ENCODE results near the gene CABP7.

CABP7 gene

DNA sequence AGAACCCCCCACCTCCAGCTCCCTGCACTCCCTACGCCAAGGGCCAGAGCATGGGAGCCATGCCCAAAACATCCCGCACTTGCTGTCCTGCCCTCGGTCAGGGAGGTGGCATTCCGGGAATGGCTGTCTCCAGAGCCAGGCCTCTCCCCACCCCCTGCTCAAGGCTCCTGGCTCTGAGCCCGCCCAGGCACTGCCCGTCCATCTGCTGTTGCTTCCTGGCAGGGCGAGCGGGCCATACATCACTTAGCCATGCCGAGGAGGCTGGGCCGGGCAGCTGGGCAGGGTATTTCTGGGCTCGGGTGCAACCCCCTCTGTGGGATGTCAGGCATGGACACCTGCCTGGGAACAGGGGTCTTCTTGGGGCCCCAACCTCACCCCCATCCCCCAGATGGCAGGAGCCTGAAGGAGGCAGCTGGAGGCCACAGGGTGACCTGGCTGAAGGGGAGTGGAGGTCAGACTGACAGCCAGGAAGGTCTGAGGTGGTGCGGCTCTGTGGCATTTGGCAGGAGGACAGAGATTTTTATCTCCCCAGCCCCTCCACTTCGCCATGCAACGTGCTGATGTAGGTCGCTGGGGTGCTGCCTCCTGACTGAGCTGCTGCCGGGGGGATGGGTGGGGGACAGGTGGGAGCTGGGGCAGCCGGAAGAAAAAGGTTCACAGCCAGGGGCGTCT lies 8.7 kb upstream of the CABP7 start:
- H3K4me1 ChIP-seq (ENCODE audit: control insufficient read depth, insufficient read depth, low read length) = peaks cover 4% of the 10 kb centered on the region
- H3K9me3 ChIP-seq (ENCODE audit: control insufficient read depth, low read length) = no peaks in the 10 kb centered on the region
- no peaks in the 10 kb centered on the region for H3K36me3 ChIP-seq (ENCODE audit: control insufficient read depth, insufficient read depth, low read length)
- no peak overlapping the region for H3K4me3 ChIP-seq (ENCODE audit: insufficient read depth, low read depth, low read length)
- peaks cover 3% of the 10 kb centered on the region for H3K27me3 ChIP-seq (ENCODE audit: control insufficient read depth, insufficient read depth, low read length, poor library complexity, severe bottlenecking)
- 89 to 91% methylated on average over 18 of the region's 18 CpGs for WGBS, 2 experiments
- no peak overlapping the region for H3K27ac ChIP-seq (ENCODE audit: insufficient read depth, low read depth, low read length, poor library complexity, severe bottlenecking)

- Histone ChIP-seq H3K4me3 (ENCODE audit: insufficient read depth, low read depth, low read length) (no peak overlapping the region), H3K36me3 (ENCODE audit: control insufficient read depth, insufficient read depth, low read length) (no peaks in the 10 kb centered on the region), H3K9me3 (ENCODE audit: control insufficient read depth, low read length) (no peaks in the 10 kb centered on the region), H3K4me1 (ENCODE audit: control insufficient read depth, insufficient read depth, low read length) (no peaks in the 10 kb centered on the region), H3K27me3 (ENCODE audit: control insufficient read depth, insufficient read depth, low read length, poor library complexity, severe bottlenecking) (peaks cover 9% of the 10 kb centered on the region), H3K27ac (ENCODE audit: insufficient read depth, low read depth, low read length, poor library complexity, severe bottlenecking) (no peak overlapping the region)
- WGBS, 2 experiments = 93 to 94% methylated on average over 2 of the region's 2 CpGs
Observed at GRCh38 chr22:29712119-29712518, 7.7 kb upstream of the CABP7 start.

- no peaks in the 10 kb centered on the region for H3K9me3 ChIP-seq (ENCODE audit: control insufficient read depth, low read length)
- H3K36me3 ChIP-seq (ENCODE audit: control insufficient read depth, insufficient read depth, low read length) = no peaks in the 10 kb centered on the region
- peaks cover 14% of the 10 kb centered on the region for H3K27me3 ChIP-seq (ENCODE audit: control insufficient read depth, insufficient read depth, low read length, poor library complexity, severe bottlenecking)
- no peak overlapping the region for H3K27ac ChIP-seq (ENCODE audit: insufficient read depth, low read depth, low read length, poor library complexity, severe bottlenecking)
- no peaks in the 10 kb centered on the region for H3K4me1 ChIP-seq (ENCODE audit: control insufficient read depth, insufficient read depth, low read length)
- no peak overlapping the region for H3K4me3 ChIP-seq (ENCODE audit: insufficient read depth, low read depth, low read length)
- WGBS, 2 experiments = 79 to 84% methylated on average over 8 of the region's 8 CpGs
Observed at GRCh38 chr22:29713156-29713727, 6.6 kb upstream of the CABP7 start.

GRCh38 chr22:29715240-29715639 lies 4.6 kb upstream of the CABP7 start:
- 69 to 74% methylated on average over 13 of the region's 13 CpGs for WGBS, 2 experiments
- H3K27me3 ChIP-seq (ENCODE audit: control insufficient read depth, insufficient read depth, low read length, poor library complexity, severe bottlenecking) = peaks cover 28% of the 10 kb centered on the region
- H3K4me3 ChIP-seq (ENCODE audit: insufficient read depth, low read depth, low read length) = no peak overlapping the region
- no peaks in the 10 kb centered on the region for H3K4me1 ChIP-seq (ENCODE audit: control insufficient read depth, insufficient read depth, low read length)
- H3K9me3 ChIP-seq (ENCODE audit: control insufficient read depth, low read length) = no peaks in the 10 kb centered on the region
- no peaks in the 10 kb centered on the region for H3K36me3 ChIP-seq (ENCODE audit: control insufficient read depth, insufficient read depth, low read length)
- no peak overlapping the region for H3K27ac ChIP-seq (ENCODE audit: insufficient read depth, low read depth, low read length, poor library complexity, severe bottlenecking)

GRCh38 chr22:29715705-29716104 lies 4.1 kb upstream of the CABP7 start:
- no peaks in the 10 kb centered on the region for H3K36me3 ChIP-seq (ENCODE audit: control insufficient read depth, insufficient read depth, low read length)
- H3K4me1 ChIP-seq (ENCODE audit: control insufficient read depth, insufficient read depth, low read length) = no peaks in the 10 kb centered on the region
- 86% methylated on average over 5 of the region's 5 CpGs for WGBS, 2 experiments
- H3K9me3 ChIP-seq (ENCODE audit: control insufficient read depth, low read length) = no peaks in the 10 kb centered on the region
- peaks cover 33% of the 10 kb centered on the region for H3K27me3 ChIP-seq (ENCODE audit: control insufficient read depth, insufficient read depth, low read length, poor library complexity, severe bottlenecking)
- H3K27ac ChIP-seq (ENCODE audit: insufficient read depth, low read depth, low read length, poor library complexity, severe bottlenecking) = no peak overlapping the region
- no peak overlapping the region for H3K4me3 ChIP-seq (ENCODE audit: insufficient read depth, low read depth, low read length)

DNA sequence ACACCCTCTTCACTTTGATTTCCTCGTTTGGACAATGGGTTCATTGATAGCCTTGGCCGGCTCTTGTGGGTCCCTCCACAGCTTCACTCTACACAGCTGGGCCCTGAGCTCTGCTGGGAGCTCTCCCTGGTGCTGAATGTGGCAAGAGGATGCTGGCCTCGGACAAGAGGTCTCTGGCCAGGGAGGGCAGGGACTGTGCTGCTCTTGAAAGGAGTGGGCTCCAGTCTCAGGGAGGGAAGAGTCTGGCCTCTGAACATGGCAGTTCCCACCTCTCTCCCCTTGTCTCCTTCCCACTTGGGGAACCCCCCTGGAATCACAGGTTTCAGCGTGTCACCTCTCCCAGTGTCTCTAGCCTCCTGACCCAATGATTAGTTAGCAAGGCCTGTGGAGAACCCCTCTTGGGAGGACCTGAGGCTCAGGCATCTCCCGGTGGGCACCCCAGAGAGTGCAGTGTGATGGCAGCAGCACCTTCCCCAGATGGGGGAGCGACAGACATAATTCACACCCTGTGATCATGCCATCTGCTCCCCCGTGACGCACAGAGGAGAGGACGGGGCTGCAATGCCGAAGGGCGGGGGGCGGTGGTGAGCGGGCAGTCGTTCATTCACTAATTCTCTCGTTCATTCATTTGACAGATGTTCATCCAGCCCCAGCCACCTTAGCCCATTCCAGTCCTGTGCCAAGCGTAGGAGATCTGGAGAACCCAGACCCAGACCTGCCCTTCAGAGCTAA lies 2.8 kb upstream of the CABP7 start:
- H3K4me3 ChIP-seq (ENCODE audit: insufficient read depth, low read depth, low read length) = no peak overlapping the region
- H3K9me3 ChIP-seq (ENCODE audit: control insufficient read depth, low read length) = no peaks in the 10 kb centered on the region
- no peak overlapping the region for H3K27ac ChIP-seq (ENCODE audit: insufficient read depth, low read depth, low read length, poor library complexity, severe bottlenecking)
- H3K36me3 ChIP-seq (ENCODE audit: control insufficient read depth, insufficient read depth, low read length) = no peaks in the 10 kb centered on the region
- 70 to 72% methylated on average over 16 of the region's 16 CpGs for WGBS, 2 experiments
- no peaks in the 10 kb centered on the region for H3K4me1 ChIP-seq (ENCODE audit: control insufficient read depth, insufficient read depth, low read length)
- peaks cover 45% of the 10 kb centered on the region for H3K27me3 ChIP-seq (ENCODE audit: control insufficient read depth, insufficient read depth, low read length, poor library complexity, severe bottlenecking)

- peaks cover 51% of the 10 kb centered on the region for H3K27me3 ChIP-seq (ENCODE audit: control insufficient read depth, insufficient read depth, low read length, poor library complexity, severe bottlenecking)
- H3K9me3 ChIP-seq (ENCODE audit: control insufficient read depth, low read length) = no peaks in the 10 kb centered on the region
- WGBS, 2 experiments = 90 to 93% methylated on average over 8 to 11 of the region's 11 CpGs
Observed at GRCh38 chr22:29717789-29718188, 2.0 kb upstream of the CABP7 start.

DNA sequence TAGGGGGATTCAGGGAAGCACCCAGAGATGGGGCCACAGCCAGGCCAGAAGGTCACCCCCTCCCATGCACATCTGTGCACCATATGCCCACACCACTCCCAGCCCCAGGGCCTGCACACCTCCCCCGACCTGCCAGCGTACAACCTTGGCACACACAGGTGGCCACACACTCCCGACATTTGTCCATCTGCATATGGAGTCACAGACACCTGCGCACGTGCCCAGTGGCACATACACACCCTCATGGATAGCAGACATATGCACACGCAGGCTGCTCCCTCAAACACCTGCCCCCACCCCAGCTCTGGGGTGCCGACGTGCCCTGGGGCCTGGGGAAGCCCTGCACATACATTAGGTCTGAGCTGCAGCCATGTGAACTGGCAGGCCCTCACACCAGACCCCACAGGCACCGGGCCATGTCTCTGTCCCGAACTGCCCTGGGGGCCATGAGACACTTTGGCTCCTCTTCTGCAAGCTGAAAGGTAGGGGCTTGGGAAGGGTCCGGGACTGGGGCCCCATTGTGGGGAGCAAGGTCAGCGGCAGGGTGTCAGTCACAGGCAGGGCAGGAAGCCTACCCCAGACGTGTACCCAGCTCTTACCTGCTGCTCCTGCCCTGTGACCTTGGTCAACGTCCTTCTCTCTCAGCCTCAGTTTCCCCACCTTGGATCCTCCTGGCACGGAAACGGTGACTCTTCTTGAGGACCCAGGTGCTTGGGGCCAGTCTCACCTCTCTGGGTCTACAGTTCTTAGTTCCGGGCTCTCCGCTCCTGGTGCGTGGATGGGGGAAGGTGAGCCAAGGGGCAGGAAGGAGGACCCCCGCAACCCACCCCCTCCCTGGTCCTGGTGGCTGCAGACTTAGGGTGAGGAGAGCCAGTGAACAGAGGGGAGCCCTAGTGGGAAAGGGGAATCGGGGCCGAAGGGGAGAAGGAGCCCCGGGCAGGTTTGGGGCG lies 579 bp upstream of the CABP7 start:
- Histone ChIP-seq H3K9me3 (ENCODE audit: control insufficient read depth, low read length) (no peaks in the 10 kb centered on the region), H3K36me3 (ENCODE audit: control insufficient read depth, insufficient read depth, low read length) (no peaks in the 10 kb centered on the region), H3K4me1 (ENCODE audit: control insufficient read depth, insufficient read depth, low read length) (no peaks in the 10 kb centered on the region), H3K27me3 (ENCODE audit: control insufficient read depth, insufficient read depth, low read length, poor library complexity, severe bottlenecking) (peaks cover 51% of the 10 kb centered on the region), H3K4me3 (ENCODE audit: insufficient read depth, low read depth, low read length) (no peak overlapping the region), H3K27ac (ENCODE audit: insufficient read depth, low read depth, low read length, poor library complexity, severe bottlenecking) (no peak overlapping the region)
- 67 to 69% methylated on average over 22 of the region's 24 CpGs for WGBS, 2 experiments

More at GRCh38 chr22:29717789-29718188, 2.0 kb upstream of the CABP7 start:
- Histone ChIP-seq H3K4me3 (ENCODE audit: insufficient read depth, low read depth, low read length) (no peak overlapping the region), H3K4me1 (ENCODE audit: control insufficient read depth, insufficient read depth, low read length) (no peaks in the 10 kb centered on the region), H3K36me3 (ENCODE audit: control insufficient read depth, insufficient read depth, low read length) (no peaks in the 10 kb centered on the region), H3K27ac (ENCODE audit: insufficient read depth, low read depth, low read length, poor library complexity, severe bottlenecking) (no peak overlapping the region)

DNA sequence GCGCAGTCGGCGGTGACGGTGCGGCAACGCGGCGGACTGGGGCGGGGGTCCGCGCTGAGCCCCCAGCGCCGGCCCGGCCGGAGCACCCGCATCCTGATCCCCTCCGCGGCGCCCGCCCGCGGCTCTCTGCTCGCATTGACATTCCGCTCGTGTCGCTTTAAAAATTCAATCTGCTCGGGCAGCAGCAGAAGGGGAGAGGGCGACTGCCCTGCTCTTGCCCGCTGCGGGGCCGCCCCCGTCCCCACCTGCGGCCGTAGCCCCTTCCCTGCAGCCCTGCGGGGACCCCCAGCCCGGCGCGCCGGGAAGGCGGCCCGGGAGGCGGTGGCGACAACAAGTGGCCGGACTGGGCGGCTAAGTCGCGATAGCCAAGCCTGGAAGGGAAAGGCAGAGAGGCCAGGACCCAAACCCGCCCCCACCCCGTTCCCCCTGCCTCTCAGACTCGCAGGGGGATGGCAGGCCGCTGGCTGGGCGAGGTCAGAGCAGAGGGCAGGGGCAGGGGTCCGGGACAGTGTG lies 1.1 kb downstream of the CABP7 start:
- Histone ChIP-seq H3K4me3 (ENCODE audit: insufficient read depth, low read depth, low read length) (peak overlapping the region; percentile 20), H3K4me1 (ENCODE audit: control insufficient read depth, insufficient read depth, low read length) (no peaks in the 10 kb centered on the region), H3K9me3 (ENCODE audit: control insufficient read depth, low read length) (no peaks in the 10 kb centered on the region), H3K36me3 (ENCODE audit: control insufficient read depth, insufficient read depth, low read length) (no peaks in the 10 kb centered on the region), H3K27me3 (ENCODE audit: control insufficient read depth, insufficient read depth, low read length, poor library complexity, severe bottlenecking) (peaks cover 51% of the 10 kb centered on the region), H3K27ac (ENCODE audit: insufficient read depth, low read depth, low read length, poor library complexity, severe bottlenecking) (no peak overlapping the region)
- WGBS, 2 experiments = 2 to 5% methylated on average over 53 of the region's 53 CpGs
